SK-MEL-5 (cell line): ENCODE measurements around the gene OPRM1. TPM values are rescaled to one million over a fixed set of nuclear protein-coding genes. Genes with fewer than 3 reads are reported as not detected.

Experiments used
- DNase-seq: peaks from one replicate; pipeline ENCODE4 v3.0.0-alpha.2; 2016; ENCODE audit warnings: low read depth, low spot score
- in situ Hi-C: cut with HindIII; loops from 2 replicates; pipeline ENCODE4 v1.10.0; 2016; ENCODE audit warnings: low sequenced_read_pairs, high pct_unique_total_duplicates, low pct_unique_long_range_greater_than_20kb
- total RNA-seq: library from RNA; depleted of rRNA; stranded (reverse); fragments of >200 nt; shearing (Covaris generic); gene quantifications from 2 replicates; pipeline ENCODE4 v1.2.3, GENCODE V29; 2014

OPRM1 gene
- total RNA-seq, 1 experiment from 2014 or later, result not detected

DNA sequence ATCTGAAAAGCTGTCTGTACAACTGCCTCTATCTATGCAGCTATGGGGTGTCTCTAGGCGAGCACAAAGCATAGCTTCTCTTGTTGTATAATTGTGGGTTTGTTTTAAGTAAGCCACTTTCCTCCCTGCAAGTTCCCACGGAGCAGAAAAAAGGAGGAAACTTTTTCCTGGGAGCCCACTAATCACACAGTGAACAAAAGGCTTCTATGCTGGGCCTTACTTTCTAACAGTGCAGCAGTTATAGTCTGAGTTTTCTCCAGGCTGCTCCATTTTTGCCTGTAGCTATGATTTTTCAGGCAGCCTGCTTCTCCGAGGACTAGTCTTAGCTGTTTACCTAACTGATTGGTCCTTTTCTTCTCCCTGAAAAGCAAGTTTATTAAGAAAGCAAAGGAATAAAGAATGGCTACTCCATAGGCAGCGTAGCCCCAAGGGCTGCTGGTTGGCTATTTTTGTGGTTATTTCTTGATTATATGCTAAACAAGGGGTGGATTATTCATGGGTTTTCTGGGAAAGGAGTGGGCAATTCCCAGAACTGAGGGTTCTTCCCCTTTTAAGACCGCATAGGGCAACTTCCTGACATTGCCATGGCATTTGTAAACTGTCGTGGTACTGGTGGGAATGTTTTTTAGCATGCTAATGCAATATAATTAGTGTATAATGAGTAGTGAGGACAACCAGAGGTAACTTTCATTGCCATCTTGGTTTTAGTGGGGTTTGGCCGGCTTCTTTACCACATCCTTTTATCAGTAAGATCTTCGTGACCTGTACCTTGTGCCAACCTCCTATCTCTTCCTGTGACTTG is 84.3 kb downstream of the OPRM1 start:
- in situ Hi-C loops, result no loop called here
- DNase-seq, result peak; percentile 97

GRCh38 chr6:154125421-154125820 is 86.4 kb downstream of the OPRM1 start:
- in situ Hi-C loops, result no loop called here
- DNase-seq, result no peak

DNA sequence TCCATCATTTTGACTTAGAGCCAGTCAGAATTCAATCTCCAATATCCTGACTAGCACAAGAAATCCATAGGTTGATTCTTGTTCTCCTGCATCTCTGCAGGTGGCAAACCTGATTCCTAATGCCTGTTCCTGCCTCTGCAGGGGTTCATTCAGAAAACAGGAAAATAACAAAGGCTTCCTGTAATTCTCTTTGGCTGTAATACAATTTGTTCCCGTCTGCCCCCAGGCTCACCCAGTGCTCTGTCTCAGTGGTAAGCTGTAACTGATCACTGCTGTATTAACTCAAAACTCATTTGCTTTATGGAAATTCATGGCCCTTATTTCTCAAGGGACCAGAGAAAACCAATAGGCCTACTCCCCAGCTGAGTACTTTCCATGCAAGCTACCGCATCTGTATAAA is 88.6 kb downstream of the OPRM1 start:
- peak; percentile 5 for DNase-seq
- in situ Hi-C loops, result no loop called here

GRCh38 chr6:154134471-154135147 is 95.6 kb downstream of the OPRM1 start:
- no peak for DNase-seq
- in situ Hi-C loops, result no loop called here

DNA sequence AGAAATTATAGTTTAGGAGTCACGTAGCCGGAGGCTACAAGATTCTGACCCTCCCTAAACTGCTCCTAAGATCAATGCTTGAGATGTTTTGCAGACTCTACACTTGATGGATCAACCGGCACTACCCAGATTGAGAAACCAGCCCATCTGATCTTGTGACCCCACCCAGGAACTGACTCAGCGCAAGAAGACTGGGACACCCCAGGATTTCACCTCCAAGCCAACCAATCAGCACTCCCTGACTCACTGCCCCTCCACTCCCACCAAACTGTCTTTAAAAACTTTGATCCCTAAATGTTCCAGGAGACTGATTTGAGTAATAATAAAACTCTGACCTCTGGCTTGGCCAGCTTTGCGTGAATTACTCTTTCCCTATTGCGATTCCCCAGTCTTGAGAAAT is 99.8 kb downstream of the OPRM1 start:
- in situ Hi-C loops, result no loop called here
- no peak for DNase-seq

DNA sequence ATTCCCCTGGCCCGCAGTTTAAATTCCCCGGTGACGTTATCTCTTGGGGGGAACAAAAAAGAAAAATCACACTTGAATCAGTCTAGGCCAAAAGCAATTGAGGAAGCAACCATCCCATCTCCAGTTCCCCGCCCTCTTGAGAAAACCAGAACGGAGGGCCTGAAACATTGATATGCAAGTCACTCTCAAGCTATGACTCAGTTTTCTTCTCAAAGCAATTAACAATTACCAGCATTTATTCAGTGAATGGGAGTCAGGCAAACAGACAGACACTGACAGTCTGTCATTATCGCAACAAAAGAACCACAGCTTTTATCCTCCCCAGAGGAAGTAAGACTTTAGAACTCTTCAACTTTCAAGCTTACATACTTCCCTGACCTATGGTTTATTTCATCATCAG is 100.9 kb downstream of the OPRM1 start:
- no peak for DNase-seq
- in situ Hi-C loops, result no loop called here

DNA sequence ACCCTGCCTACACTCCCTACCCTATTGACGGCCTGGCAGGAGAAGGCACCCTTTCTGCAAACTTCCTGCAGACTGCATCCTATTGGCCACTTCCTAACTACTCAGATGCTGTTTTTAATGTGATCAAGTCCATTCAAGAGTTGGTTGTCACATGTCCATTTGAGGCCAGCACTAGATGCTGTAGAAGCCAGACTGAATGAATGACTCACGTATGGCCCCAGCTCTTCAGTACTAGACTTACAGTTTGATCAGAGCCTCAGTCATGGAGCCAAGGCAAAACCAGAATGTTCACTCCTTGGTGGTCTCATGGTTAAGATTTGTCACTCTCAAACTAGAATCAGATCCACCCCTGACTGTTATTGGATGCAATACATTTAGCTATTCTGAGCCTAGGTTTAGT is 101.7 kb downstream of the OPRM1 start:
- in situ Hi-C loops, result no loop called here
- no peak for DNase-seq

GRCh38 chr6:154143753-154144152 is 104.7 kb downstream of the OPRM1 start:
- DNase-seq, result no peak
- in situ Hi-C loops, result no loop called here

DNA sequence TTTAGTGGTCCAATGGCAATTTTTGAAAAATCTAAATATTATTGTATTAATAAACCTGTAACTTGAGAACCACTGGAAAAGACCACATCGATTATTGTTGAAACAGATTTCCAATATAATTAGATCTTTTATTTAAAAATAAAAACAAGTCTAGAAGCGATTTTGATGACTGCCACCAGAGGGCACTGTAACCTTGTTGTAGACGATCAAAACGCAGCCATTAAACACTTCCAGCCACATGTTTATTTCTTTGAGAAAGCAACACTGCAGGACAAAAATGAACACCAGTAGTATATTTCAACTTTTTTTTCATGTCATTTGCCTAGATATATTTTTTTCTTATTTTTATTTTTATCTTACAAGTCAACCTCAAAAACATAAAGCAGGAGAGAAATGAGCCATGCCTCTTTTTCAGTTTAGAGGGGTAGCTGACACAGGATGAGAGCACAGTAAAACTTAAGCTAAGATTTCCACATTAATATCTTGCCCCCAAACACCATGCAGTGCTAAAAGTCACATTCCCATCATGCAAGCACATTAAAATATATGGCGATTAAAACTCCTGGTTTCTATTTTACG is 115.4 kb downstream of the OPRM1 start:
- peak; percentile 63 for DNase-seq
- in situ Hi-C loops, result no loop called here

DNA sequence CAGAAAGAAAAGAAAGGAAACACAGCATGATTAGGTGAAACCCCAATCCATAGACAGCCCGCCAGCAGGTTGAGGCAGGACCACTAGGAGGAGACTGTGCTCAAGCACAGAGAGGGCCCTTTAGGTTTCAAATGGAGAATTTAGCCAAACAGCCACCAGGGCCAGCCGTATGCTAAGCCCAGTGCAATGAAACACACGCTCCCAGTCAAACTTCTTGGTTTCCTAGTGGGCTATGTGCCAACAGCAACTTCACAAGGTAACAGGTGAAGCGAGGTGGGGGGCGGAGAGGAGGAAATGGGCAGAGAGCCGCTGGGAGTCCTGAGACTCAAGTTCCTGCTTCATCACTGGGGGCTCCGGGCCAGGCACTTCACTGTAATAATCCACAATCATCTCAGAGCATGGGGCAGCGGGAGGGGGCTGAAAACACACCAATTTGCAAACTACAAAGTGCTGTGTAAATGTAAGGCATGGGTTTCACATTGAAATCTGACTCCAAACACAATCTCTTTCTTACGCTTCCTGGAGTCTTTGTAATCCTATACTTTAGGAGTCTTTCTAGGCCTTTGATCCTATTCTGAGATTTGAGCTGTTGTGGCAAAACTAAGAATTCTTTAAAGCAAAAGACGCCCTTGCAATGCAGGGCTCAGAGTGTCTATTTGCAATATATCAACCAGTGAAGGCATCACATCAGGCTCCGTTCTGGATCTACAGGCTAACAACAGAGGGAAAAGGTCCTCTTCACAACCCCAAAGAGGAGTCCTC is 117.3 kb downstream of the OPRM1 start:
- DNase-seq, result peak; percentile 71
- in situ Hi-C loops, result no loop called here

DNA sequence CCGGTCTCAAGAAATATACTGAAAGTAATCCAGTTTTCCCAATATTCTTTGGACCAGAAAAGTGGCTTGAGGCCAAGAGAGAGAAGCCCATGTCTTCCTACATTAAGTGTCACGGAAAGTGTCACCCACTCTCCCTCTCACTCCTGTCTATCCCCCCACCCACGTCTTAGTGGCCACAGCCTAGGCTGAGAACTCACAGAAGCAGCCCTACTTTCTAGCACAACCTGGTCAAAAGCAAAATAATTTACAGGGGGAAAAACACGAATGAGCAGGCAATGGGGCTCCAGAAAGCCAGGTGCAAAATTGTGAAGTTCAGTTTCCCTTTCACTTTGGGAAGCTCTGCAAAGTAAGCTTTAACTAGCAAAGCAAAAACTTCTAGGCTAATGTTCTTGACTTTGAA is 118.0 kb downstream of the OPRM1 start:
- no peak for DNase-seq
- in situ Hi-C loops, result no loop called here

DNA sequence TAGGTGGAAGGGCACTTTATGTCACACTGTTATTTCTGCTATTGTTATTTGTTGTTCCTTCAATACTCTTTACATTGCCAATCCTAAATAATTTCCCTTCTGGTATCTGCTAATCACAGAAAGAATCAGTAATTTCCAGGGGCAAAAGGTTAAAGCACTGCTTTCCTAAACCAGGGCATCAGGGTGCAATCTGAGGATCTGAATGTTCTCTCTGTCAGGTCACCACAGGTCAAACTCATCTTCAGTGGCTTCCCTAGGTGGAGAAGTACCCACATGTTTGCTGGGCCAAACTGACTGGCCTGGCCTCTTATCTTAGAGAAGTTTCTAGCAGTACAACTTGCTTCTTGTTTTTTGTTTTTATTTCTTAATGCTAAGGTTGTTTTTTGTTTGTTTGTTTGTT is 118.7 kb downstream of the OPRM1 start:
- in situ Hi-C loops, result no loop called here
- no peak for DNase-seq

DNA sequence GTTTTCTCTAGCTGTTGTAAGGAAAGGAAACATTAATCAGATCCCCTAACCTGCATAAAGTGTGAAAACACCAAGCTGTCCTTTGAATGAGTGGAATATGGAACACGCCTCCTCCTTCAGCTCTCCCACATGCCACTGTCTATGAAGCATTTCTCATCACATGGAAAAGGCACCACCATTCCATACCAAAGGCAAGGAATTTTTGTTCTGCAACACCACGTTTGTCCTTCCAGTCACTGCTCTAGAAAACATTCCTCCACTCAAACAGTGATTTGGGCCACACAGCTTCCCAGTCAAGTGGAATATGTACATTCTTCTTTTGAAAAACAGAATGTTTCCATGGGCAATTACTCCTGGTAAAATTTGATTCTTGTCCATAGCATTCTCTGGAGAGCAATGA is 120.1 kb downstream of the OPRM1 start:
- in situ Hi-C loops, result no loop called here
- DNase-seq, result no peak

DNA sequence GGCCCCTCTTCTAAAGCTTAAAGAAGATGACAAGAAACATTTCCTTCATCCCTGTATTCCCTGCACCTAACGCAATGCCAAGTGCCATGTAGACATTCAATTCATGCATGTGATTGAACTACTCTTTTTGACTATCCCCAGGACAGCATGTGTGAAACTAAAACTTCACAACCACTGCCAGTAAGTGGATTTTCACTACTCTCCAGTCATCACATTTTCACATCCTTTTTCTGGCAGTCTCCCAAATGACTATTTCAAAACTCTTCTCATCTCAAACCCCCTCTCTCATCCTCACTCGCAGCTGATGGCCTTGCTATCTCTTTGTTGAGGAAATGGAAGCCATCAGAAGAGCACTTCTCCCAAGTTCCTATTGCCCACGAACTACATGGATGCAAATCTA is 122.6 kb downstream of the OPRM1 start:
- in situ Hi-C loops, result no loop called here
- no peak for DNase-seq

DNA sequence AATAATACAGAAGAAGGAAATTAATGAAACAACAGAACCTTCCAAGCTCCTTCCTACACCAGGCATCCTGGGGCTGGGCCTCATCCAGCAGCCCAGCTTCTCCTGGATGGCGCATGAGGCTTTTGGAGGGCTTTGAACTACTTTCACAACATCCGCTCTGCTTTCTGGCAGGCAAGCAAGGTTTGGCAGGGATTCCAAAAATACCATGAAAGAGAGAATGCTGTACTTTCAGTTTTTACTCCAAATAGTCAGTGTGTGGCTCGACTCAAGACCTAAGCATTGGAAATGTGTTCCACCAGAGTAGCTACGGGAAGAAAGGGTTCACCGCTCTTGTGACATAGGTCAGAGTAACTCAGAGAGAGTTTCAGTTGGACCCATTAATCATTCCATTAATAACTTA is 125.4 kb downstream of the OPRM1 start:
- in situ Hi-C loops, result no loop called here

DNA sequence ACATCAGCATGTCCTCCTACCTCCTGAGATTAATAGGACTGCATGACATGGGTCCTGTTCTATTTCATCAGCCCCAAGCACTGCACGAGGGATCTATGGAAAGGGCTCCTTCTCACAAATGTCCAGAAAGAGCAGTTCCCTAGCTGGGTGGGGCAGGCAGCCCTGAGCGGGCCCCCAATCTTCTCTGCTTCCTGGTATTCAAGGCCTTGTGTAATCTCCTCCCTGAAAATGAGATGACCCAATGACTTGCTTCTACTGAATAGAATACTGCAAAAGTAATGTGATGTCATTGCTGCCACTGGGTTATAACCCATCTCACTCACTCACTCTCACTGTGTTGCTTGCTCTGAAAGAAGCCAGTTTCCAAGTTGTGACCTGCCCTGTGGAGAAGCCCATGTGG is 126.4 kb downstream of the OPRM1 start:
- no peak for DNase-seq
- in situ Hi-C loops, result no loop called here

More for the DNA sequence above, 125.4 kb downstream of the OPRM1 start:
- DNase-seq, result no peak

GRCh38 chr6:154166140-154166539 is 127.1 kb downstream of the OPRM1 start:
- in situ Hi-C loops, result no loop called here
- DNase-seq, result no peak

DNA sequence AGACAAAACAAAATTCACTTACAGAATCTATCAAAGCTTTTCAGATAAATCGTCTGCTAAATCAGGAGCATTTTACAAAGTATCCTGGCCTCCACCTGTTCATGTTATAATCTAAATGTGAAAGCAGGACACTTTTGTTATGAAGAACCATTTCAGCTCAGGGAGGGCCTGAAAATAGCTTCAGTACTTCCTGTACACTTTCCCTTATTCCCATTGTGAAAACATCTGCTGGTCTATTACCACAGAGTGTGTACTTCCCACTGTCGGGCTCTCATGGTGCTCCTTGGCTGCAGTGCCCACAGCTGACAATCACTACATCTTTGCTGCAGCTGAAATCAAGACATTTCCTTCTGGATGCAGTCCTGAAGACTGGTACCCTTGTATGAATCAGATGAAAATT is 128.1 kb downstream of the OPRM1 start:
- in situ Hi-C loops, result no loop called here
- no peak for DNase-seq
